SHP77 (cell line): ENCODE results near the gene ADAM15.

Source experiments
- DNase-seq, 2 experiments: peaks; one replicate each; lab custom pipeline; 2025; lab: John Stamatoyannopoulos, UW

The ADAM15 gene

DNA sequence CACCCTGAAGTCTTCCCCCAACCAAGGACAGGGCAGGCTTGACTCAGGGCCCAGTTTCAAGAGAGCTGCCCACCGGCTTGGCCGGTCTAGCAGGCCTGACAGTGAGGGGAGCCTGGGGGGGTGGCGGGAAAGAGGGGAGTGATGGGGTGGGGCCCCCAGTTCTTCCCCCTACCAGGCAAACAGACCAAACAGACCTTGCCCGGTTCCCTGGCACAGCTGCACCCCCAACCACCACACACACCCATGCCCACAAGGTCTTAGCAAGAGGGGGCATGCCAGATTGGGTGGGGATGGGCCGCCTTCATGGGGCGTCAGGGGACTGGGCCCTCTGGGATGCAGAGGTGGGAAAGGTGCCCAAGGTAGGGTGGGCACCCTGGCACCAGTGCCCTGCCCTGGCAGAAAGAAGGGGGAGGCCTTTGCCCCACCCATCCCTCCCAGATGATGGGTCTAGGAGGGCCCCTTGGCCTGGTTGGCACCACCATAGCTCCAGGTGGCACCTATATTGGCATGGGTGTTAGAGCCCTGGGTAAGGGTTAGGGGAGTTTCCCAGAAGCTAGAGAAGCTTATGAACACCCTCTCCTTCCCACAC lies 39.6 kb upstream of the ADAM15 start:
- DNase-seq, result no peak

DNA sequence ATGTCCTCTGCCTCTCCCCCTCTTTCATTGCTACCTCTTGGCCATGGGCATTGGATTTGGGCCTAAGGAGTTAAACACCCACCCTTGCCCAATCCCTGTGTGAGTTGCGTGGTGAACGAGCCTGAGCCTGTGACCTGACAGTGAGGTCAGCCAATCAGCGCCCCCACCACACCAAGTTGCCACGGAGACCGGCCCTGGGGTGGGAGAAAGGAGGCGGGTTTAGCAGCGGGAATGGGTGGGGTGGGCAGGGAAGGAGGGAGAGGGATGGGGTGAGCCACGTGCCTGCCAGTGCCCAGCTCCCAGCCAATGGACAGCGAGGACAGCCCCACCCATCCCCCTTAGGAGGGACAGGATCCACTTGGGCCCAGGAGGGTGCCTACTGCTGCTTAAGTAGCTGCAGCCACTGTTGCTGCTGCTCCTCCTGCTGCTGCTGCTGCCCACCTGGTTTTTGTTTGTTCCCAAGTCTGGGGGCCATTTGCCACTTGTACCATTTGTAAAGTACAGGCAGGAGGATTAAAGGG lies 39.0 kb upstream of the ADAM15 start:
- DNase-seq, result no peak

- DNase-seq, result no peak
Observed at GRCh38 chr1:155012776-155013602, 38.1 kb upstream of the ADAM15 start.

GRCh38 chr1:155013632-155014031 lies 37.5 kb upstream of the ADAM15 start:
- DNase-seq, result no peak

DNA sequence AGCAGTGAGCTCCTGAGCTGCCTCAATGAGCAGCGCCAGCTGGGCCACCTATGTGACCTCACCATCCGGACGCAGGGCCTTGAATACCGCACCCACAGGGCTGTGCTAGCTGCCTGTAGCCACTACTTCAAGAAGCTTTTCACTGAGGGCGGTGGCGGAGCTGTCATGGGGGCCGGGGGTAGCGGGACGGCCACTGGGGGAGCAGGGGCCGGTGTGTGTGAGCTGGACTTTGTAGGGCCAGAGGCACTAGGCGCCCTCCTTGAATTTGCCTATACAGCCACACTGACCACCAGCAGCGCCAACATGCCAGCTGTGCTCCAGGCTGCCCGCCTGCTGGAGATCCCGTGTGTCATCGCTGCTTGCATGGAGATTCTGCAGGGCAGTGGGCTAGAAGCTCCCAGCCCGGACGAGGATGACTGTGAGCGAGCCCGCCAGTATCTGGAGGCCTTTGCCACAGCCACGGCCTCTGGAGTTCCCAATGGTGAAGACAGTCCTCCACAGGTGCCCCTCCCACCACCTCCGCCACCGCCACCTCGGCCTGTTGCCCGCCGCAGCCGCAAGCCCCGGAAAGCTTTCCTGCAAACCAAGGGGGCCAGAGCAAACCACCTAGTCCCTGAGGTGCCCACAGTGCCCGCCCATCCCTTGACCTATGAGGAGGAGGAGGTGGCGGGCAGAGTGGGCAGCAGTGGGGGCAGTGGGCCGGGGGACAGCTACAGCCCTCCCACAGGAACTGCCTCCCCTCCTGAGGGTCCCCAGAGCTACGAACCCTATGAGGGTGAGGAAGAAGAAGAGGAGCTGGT lies 36.2 kb upstream of the ADAM15 start:
- no peak for DNase-seq

GRCh38 chr1:155015527-155016230 lies 35.4 kb upstream of the ADAM15 start:
- DNase-seq, result no peak

DNA sequence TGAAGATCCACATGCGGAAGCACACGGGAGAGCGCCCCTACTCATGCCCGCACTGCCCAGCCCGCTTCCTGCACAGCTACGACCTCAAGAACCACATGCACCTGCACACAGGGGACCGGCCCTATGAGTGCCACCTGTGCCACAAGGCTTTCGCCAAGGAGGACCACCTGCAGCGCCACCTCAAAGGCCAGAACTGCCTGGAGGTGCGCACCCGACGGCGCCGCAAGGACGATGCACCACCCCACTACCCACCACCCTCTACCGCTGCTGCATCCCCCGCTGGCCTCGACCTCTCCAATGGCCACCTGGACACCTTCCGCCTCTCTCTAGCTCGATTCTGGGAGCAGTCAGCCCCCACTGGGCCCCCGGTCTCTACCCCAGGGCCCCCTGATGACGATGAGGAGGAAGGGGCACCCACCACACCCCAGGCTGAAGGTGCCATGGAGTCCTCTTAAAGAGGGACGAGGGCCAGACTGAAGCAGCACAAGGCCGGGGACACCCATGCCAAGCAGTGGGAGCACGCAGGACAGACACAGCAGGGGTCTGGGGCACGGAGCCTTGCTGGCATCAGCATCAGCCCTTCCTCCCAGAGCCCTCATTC lies 34.8 kb upstream of the ADAM15 start:
- DNase-seq, result no peak

- DNase-seq, result peak; percentile 90 to 92
Observed at GRCh38 chr1:155017041-155017945, 33.8 kb upstream of the ADAM15 start.

GRCh38 chr1:155017946-155018316 lies 33.2 kb upstream of the ADAM15 start:
- DNase-seq, result no peak

DNA sequence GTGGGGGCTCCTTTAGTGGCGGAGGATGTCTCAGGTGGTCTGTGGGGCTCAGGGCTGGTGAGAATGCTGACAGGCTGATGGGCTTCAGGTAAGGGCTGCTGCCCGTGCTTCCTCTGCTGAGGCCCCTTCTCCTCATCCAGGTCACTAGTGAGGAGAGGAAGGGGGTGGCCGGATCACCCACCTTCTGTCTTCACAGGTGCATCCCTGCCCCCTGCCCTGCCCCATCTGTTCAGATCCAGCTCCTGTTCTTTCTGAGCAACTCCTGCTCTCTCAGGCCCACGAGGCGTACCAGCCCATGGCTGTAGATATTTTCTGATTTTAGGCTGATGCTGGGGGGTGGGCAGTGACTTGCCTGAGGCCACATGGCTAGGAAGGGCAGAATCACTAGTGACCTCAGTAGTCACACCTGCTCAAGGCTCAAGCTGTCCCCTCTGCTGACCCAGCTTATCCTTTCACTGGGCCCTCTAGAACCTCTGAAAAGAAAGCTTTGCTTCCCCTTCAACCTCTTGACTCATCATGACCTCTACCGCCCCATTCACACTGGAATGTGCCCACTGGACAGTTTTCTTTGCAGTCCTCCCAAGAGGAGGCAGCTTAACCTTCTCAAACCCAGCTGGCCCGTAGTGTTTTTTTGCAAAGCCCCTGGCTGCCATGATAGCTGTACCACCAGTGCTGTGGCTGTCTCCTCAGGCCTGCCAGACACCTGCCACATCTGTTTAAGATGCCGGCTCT lies 32.3 kb upstream of the ADAM15 start:
- no peak for DNase-seq

- DNase-seq, result peak in 1 of 2 experiments; percentile 24
Observed at GRCh38 chr1:155019377-155020245, 31.5 kb upstream of the ADAM15 start.

DNA sequence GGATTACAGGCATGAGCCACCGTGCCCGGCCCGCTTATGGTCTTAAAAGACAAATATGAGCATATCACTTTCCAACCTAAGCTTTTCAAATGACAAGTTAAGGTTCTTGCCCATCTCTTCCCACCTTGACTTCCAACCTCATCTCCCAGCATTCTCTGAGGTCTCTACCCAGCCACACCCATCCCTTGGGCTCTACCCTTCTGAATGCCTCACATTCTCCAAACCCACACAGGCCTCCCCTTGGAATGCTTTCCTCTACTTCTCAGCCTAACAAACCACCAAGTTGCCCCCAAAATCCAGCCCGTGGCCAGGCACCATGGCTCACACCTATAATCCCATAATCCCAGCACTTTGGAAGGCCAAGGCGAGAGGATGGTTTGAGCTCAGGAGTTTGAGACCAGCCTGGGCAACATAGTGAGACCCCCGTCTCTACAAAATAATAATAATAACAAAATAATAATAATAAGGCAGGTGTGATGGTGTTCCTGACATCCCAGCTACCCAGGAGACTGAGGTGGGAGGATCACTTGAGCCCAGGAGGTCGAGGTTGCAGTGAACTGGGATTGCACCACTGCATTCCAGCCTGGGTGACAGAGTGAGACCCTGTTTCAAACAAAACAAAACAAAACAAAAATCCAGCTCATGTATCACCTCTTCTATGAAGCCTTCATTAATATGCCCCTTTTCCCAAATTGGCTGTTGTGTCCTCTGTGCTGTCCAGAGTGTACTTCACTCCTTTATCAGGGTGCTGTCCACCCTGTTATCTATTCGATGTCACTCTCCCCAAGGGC lies 28.8 kb upstream of the ADAM15 start:
- no peak for DNase-seq

DNA sequence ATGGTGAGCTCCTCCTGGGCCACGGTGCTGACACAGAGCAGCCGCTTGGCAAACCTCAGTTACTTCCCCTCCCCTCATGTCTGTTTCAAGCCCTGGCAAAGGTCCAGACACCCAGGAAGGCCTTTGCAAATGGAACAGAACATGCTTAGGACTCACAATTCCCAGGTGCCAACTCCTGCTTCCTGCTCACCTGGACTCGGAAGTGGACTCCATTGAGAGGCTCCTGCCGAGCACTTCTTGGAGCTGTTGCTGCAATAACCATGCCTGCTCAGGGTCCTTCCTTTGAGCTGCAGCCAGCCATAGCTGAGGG lies 28.2 kb upstream of the ADAM15 start:
- peak in 1 of 2 experiments; percentile 31 for DNase-seq

DNA sequence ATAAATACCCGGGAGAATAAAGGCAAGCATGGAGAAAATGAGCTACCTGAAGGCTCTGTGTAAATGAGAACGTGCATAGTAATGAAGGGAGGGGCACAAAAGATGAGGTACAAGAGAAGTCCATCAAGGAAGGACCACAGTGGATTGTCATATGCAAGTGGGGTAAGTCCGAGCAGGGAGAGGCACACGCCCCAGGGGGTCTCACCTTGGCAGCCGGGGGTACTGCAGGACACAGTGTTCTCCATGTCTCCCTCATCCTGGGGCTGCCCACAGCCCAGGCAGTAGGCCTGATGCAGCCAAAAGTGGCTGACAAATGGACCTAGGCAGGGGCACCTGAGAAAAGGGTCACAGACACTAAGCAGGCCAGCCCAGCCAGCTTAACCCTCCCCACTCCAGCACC lies 27.5 kb upstream of the ADAM15 start:
- no peak for DNase-seq

DNA sequence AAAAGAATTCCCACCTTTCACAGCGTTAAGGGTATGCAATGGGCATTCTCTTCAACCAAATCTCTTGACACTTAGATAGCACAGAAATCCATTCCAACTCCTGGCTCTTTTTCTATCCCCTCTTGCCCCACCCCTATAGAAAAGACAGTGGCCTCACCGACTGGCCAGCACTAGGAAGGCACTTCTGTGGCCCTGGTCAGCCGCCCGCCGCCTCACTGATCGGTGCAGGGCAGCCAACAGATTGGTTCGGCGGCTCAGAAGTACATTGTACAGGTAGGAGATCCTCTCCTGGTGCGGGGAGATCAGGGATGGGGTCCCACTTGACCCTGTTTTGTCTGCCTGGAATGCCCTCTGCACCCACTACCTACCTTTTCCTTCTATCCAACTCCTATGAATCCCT lies 26.8 kb upstream of the ADAM15 start:
- DNase-seq, result no peak

DNA sequence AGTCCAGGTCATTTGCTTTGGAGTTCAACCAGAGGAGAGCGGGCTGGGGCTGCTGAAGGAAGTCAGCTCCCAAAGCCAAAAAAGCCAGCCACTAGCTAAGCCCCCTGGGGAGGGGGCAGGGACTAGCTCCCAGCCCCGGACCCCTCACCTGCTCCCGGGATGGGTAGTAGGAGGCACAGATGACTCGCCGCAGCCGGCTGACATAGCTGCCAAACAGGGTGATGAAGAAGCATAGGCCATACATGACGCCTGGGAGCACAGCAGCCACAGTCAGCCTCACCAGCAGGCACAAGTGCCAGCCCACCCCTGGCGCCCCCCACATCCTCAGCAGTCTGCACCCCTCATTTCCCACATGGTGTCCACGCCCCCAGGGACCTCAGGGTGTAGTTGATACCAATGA lies 25.0 kb upstream of the ADAM15 start:
- no peak for DNase-seq

GRCh38 chr1:155026588-155026987 lies 24.5 kb upstream of the ADAM15 start:
- DNase-seq, result no peak

DNA sequence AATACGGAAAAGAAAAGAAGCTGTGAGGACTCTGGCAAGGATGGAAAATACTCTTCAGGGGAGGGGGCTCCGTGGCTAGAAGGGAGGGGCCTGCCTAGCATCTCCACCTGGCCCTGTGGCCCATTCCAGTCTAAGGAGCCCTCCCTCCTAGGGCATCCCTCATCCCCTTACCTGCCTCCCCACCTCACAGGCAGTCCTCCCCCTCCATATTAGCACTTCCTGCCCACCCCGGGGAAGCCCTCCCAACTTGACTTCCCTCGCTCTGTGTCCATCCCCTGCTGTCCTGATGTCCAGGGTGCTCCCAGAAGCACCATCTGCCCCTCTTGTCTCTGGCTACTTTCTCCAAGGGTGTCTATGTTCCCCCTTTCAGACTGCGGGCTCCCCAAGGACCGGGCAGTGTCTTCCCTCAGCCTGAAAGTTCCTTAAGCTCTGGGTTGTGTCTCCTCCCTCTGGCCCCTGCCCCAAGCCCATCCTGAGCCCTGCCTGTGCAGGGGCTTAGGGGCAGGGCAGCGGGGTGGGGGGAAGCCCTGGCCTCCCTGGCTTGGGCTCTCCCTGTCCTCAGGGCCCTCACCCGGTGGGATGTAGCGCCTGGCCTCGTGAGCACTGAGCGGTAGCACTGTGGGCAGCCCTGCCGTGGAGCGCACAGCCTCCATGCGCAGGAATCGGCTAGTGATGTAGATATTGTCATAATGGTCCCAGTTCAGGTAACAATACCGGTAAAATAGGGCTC lies 21.4 kb upstream of the ADAM15 start:
- DNase-seq, result no peak
